Measurements from ENCODE around the gene RAB17.

RAB17 gene

DNA sequence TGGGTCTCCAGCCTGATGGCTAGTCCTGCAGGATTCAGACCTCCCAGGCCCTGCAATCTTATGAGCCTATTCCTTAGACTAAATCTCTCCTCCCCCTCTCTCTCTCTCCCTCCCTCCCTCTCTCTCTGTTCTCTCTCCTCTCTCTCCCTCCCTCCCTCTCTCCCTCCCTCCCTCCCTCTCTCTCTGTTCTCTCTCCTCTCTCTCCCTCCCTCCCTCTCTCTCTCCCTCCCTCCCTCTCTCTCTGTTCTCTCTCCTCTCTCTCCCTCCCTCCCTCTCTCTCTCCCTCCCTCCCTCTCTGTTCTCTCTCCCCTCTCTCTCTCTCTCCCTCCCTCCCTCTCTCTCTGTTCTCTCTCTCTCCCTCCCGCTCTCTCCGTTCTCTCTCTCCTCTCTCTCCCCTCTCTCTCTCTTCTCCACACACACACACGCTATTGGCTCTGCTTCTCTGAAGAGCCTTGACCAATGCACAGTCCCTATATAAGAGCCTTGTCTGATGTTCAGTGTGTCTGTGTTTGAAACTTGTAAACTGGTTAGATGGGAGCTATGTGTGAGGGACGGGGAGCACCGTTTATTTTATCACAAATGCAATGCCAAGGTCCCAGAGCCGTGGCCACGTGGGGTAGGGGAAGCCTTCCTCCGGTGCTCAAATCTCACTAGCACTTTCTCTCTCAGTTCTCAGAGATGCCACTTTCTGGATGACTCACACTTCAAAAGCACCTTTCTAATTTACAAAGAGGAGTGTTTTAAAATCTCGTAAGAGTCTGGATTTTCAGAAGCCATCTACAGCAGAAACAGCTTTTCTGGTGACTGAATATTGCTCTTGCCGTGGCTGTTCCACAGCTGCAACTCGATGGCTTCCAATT lies 33.5 kb downstream of the RAB17 start:
- peak; percentile 54 to 61 for DNase-seq

- DNase-seq: no peak
Observed at GRCh38 chr2:237555560-237555959, 35.0 kb downstream of the RAB17 start.

GRCh38 chr2:237553948-237554347 lies 36.6 kb downstream of the RAB17 start:
- no peak for DNase-seq

- no peak for DNase-seq
Observed at GRCh38 chr2:237552908-237553307, 37.6 kb downstream of the RAB17 start.

DNA sequence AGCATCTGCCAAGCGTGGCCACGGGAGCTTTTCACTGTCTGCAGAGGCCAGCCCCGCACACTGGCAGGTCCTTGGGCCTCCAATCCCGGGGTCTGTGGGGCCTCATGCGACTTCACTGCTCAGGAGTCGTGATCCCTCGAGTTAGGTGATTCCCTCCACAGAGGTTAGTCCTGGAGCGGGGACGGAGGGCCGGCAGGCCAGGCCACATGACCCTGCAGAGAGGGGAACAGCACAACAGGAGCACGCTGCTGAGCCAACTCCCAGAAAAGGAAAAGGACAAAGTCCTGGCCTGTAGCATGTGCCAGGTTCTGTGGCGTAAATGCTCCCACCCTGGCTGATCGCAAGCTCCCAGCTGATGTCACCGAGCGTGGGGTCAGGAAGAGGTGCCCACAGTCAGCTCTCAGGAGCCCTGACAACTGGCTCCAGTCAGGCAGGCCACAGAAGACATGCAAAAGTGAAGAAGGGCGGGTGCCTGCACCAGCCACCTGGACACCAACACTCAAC lies 39.4 kb downstream of the RAB17 start:
- no peak for DNase-seq

GRCh38 chr2:237549643-237550415 lies 40.7 kb downstream of the RAB17 start:
- no peak for DNase-seq

DNA sequence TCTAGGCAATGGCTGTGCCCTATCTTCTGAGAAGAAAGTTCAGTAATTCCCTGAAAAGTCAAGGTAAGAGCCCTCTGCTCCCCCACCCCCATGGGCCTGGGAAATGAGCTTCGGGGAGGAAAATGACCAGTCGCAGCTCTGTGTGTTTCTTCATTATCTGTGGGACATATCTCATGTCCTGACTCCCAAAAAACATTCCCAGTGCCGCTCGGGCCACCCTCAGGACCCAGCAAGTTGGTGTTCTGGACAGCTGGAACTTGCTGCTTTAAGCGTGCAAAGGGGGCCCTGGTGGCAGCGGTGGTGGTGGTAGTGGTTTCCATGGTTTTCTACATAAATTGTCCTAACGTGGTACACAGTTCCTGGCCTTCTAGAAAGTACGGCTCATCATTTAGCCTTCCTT lies 41.3 kb downstream of the RAB17 start:
- no peak for DNase-seq

- no peak for DNase-seq
Observed at GRCh38 chr2:237547841-237548416, 42.6 kb downstream of the RAB17 start.

DNA sequence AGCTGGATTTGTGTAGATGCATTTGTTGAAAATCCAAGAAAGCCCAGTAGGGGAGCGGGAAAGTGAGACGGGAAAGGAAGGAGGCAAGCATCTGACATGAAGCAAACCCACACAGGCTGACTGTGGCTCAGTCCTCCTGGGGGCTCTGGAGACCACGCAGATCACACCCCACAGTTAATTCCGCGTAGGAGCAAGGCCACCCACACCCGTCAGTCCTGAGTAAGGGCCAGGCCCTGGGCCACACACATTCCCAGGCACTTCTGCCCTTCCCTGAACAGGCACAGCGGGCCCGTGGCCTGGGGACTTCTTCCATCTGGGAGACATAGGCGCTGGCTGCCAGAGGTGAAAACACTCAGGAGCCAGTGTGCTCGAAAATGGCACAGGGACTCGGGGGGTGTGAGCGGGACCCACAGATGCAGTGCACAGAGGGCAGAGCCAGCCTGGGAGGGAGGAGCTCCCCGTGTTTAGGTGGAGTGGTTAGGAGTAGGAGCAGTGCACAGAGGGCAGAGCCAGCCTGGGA lies 43.6 kb downstream of the RAB17 start:
- no peak for DNase-seq

- no peak for DNase-seq
Observed at GRCh38 chr2:237546040-237546875, 44.3 kb downstream of the RAB17 start.

DNA sequence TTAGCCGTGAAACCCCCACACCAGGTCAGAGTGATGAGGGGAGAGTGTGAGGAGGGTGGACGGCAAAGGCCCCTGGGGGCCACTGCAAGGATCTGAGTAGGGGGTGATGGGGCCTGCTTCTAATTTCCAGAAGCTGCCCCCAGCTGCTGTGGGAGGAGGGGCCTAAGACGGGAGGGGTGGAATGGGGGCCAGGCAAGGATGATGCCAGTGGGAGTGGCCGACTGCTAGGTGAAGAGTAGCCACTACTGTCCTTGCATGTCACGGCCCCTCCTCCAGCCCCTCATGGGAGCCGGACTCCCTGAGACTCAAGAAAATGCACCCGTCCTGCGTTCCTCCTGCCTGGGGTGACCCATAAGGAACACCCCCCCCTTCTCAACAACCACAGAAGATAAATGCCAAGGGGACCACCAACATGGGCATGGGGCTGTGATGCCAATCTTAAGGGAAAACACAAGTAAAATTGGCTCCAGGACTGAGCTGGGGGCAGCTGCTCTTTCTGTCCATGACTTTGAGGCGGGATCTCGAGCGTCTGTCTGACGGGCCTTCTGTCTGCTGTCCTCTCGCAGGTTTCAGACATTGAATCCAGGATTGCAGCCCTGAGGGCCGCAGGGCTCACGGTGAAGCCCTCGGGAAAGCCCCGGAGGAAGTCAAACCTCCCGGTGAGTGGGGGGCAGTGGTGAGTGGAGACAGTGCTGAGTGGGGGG lies 48.4 kb downstream of the RAB17 start:
- no peak for DNase-seq

DNA sequence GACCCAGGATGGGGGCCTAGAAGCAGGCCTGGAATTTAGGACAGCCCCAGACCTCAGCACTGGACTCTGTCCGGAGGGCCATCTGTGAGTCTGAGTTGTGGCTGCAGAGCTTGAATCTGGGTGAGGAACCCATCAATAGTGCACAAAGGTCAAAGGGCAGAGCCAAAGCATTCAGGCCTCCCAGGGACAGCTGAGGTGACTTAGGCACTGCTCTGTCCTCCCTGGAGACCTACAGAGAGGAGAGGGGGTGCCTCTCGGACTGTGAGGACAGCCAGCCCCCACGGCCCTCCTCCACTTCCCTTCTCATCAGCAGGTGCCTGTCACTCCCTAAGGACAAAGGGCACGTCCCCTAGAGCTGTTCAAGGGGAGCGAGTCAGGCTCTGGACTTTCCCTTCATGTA lies 49.3 kb downstream of the RAB17 start:
- no peak for DNase-seq

DNA sequence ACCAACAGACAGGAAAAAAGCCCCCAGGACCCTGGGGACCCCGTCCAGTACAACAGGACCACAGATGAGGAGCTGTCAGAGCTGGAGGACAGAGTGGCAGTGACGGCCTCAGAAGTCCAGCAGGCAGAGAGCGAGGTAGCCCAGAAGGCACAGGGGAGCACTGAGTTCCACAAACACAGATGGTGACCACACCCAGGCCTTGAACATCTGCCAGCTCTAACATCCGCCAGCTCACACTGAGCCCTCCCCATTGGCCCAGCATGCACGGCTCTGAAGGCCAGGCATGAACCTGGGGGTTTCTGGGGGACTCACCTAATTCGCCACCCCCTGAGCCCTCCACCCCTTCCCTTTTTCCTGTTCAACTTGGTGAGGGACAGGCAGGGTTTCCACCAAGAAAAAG lies 49.7 kb downstream of the RAB17 start:
- no peak for DNase-seq

DNA sequence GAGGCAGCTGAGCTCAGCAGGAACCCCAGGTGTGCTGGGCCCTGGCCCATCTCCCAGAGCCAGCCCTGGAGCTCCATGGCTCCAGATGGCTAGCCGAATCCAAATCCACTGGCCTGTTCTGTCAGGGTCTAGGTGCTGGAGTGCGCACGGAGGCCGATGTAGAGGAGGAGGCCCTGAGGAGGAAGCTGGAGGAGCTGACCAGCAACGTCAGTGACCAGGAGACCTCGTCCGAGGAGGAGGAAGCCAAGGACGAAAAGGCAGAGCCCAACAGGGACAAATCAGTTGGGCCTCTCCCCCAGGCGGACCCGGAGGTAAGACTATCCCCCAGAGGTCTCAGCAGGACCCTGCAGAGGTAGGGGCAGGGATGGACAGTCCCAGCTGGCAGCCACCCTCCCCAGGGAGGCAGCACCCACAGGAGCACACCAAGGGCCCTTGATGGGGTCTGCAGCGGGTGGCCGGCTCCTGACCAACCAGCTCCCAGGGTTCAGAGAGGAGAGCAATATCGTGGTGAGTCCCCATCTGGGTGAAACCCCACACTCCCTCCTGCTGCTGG lies 50.2 kb downstream of the RAB17 start:
- DNase-seq: no peak

GRCh38 chr2:237539681-237540080 lies 50.9 kb downstream of the RAB17 start:
- no peak for DNase-seq

- no peak for DNase-seq
Observed at GRCh38 chr2:237538901-237539300, 51.6 kb downstream of the RAB17 start.

GRCh38 chr2:237538001-237538720 lies 52.4 kb downstream of the RAB17 start:
- no peak for DNase-seq

GRCh38 chr2:237536617-237537016 lies 53.9 kb downstream of the RAB17 start:
- no peak for DNase-seq

DNA sequence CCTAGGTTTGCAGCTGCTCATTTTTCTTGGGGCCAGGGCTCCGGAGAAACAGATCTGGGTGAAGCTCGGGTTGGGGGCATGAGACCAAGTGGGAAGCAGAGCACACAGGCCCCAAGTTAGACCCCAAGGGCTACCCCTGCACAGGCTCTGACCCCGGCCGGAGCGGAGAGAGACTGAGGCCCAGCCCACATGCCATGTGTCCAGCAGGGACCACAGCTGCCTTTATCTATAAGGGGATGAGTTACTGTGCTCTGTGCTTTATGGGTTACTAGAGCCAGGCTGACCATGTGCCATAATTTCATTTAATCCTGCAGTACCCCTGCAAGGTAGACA lies 54.5 kb downstream of the RAB17 start:
- no peak for DNase-seq

GRCh38 chr2:237535385-237536082 lies 55.0 kb downstream of the RAB17 start:
- no peak for DNase-seq
